Ectodermal cell (in vitro differentiated cells): Measurements from ENCODE around the gene SMAD9.
"Not testable (repeated sequence)": the region's sequence is repeated elsewhere in the genome, so short reads cannot be mapped to it uniquely, and the experiment has no call there.

Experiments used
- H3K27ac ChIP-seq: 2 replicates; pipeline ENCODE4 v1.7.0; 2013; ENCODE audit warnings: mild to moderate bottlenecking, low read depth, low read length; ENCODE audit not compliant: insufficient read depth, poor library complexity, severe bottlenecking
- H3K27me3 ChIP-seq: 2 replicates; pipeline ENCODE4 v1.7.0; 2013; ENCODE audit warnings: mild to moderate bottlenecking, low read length; ENCODE audit not compliant: insufficient read depth, control insufficient read depth, poor library complexity, severe bottlenecking
- H3K36me3 ChIP-seq: one replicate; pipeline ENCODE4 v1.7.0; 2013; ENCODE audit warnings: low read length; ENCODE audit not compliant: control insufficient read depth, insufficient read depth
- H3K4me1 ChIP-seq: one replicate; pipeline ENCODE4 v1.7.0; 2013; ENCODE audit warnings: low read length; ENCODE audit not compliant: control insufficient read depth, insufficient read depth
- H3K4me3 ChIP-seq: 2 replicates; pipeline ENCODE4 v1.7.0; 2013; ENCODE audit warnings: low read depth, low read length, control low read depth; ENCODE audit not compliant: insufficient read depth
- H3K9me3 ChIP-seq: 2 replicates; pipeline ENCODE4 v1.7.0; 2013; ENCODE audit warnings: mild to moderate bottlenecking, low read length, moderate library complexity; ENCODE audit not compliant: control insufficient read depth
- WGBS, 2 experiments: methylation state at CpG; one replicate each; pipeline ENCODE4 v1.1.7; 2013; ENCODE audit warnings: missing lambda C conversion rate in 2 of 2; 5-methylcytosine and 5-hydroxymethylcytosine counted together

Gene SMAD9

GRCh38 chr13:36887758-36888521 is 32.1 kb downstream of the SMAD9 start:
- WGBS, 2 experiments: 50 to 51% methylated on average over 8 to 9 of the region's 9 CpGs
- H3K27me3 ChIP-seq: no peaks in the 10 kb centered on the region
- peaks cover 4% of the 10 kb centered on the region for H3K4me1 ChIP-seq
- H3K9me3 ChIP-seq: no peaks in the 10 kb centered on the region
- H3K4me3 ChIP-seq: no peak overlapping the region
- H3K27ac ChIP-seq: no peak overlapping the region
- no peaks in the 10 kb centered on the region for H3K36me3 ChIP-seq

DNA sequence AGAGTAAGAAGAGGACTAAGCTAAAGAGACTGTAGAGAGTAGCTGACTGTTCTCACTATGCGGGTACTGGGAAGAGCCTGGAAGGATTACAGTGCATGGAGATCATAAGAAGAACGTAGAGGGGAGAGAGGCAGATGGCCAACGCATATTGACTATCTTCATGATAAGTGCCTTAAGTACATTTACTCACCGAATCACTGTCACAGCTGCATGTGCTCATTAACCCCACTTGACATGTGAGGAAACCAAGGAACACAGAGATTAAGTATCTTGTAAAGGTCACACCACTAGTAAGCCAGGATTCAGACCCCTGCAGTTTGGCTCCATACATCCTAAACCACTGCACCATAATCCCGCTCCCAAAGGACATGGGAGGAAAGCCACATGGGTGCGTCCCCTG is 34.1 kb downstream of the SMAD9 start:
- no peaks in the 10 kb centered on the region for H3K27me3 ChIP-seq
- no peaks in the 10 kb centered on the region for H3K9me3 ChIP-seq
- WGBS, 2 experiments: 92 to 97% methylated on average over 6 of the region's 6 CpGs
- H3K4me1 ChIP-seq: peaks cover 4% of the 10 kb centered on the region
- no peak overlapping the region for H3K27ac ChIP-seq
- no peaks in the 10 kb centered on the region for H3K36me3 ChIP-seq
- no peak overlapping the region for H3K4me3 ChIP-seq

GRCh38 chr13:36884235-36884634 is 35.8 kb downstream of the SMAD9 start:
- H3K4me3 ChIP-seq: no peak overlapping the region
- no peaks in the 10 kb centered on the region for H3K27me3 ChIP-seq
- peaks cover 4% of the 10 kb centered on the region for H3K4me1 ChIP-seq
- H3K27ac ChIP-seq: no peak overlapping the region
- 90 to 92% methylated on average over 6 of the region's 6 CpGs for WGBS, 2 experiments
- no peaks in the 10 kb centered on the region for H3K9me3 ChIP-seq
- H3K36me3 ChIP-seq: no peaks in the 10 kb centered on the region

- no peaks in the 10 kb centered on the region for H3K27me3 ChIP-seq
- H3K9me3 ChIP-seq: no peaks in the 10 kb centered on the region
- H3K4me1 ChIP-seq: peaks cover 4% of the 10 kb centered on the region
- WGBS, 2 experiments: 86 to 91% methylated on average over 6 of the region's 6 CpGs
- H3K4me3 ChIP-seq: no peak overlapping the region
- no peaks in the 10 kb centered on the region for H3K36me3 ChIP-seq
- H3K27ac ChIP-seq: no peak overlapping the region
These were observed 36.2 kb downstream of the SMAD9 start for GRCh38 chr13:36883824-36884223.

DNA sequence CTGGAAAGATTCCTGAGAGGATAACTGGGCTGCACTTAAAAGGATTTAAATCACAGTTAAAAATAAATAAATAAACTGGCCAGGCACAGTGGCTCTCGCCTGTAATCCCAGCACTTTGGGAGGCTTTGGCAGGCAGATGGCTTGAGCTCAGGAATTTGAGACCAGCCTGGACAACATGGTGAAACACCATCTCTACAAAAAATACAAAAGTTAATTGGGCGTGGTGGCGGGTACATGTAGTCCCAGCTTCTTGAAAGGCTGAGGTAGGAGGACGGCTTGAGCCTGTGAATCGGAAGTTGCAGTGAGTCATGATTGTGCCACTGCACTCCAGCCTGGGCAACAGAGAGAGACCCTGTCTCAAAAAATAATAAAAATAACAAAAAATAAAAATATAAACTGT is 36.6 kb downstream of the SMAD9 start:
- H3K9me3 ChIP-seq, H3K36me3 ChIP-seq, H3K4me1 ChIP-seq, H3K27me3 ChIP-seq, H3K27ac ChIP-seq, H3K4me3 ChIP-seq: not testable (repeated sequence)
- 92 to 94% methylated on average over 5 of the region's 5 CpGs for WGBS, 2 experiments

DNA sequence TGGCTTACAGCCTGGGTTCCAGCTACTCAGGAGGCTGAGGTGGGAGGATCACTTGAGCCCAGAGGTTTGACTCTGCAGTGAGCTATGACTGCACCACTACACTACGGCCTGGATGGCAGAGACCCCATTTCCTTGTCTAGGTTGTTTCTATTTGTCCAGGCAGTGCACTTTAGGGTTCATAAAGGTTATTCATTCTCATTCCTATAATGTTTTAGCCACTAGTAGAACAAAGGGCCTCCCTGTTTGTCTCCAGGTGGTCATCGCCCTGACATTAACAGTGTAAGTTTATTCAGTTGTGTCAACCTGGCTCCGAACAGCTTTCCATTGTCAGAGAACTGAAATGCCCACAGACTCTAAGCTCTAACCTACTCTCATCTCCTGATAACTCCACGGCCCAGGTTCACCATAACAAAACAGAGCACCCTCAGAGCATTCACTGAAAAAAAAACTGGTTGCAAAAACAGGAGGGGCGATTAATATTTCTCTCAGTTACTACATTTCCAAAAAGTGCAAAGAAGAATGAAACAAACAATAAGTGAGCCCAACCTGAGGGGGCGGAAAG is 37.1 kb downstream of the SMAD9 start:
- Histone ChIP-seq H3K27ac (no peak overlapping the region), H3K4me3 (no peak overlapping the region), H3K4me1 (peaks cover 4% of the 10 kb centered on the region), H3K36me3 (no peaks in the 10 kb centered on the region), H3K27me3 (no peaks in the 10 kb centered on the region), H3K9me3 (no peaks in the 10 kb centered on the region)
- WGBS, 2 experiments: 91% methylated on average over 6 of the region's 6 CpGs

GRCh38 chr13:36880961-36881360 is 39.1 kb downstream of the SMAD9 start:
- no peaks in the 10 kb centered on the region for H3K9me3 ChIP-seq
- peaks cover 4% of the 10 kb centered on the region for H3K4me1 ChIP-seq

DNA sequence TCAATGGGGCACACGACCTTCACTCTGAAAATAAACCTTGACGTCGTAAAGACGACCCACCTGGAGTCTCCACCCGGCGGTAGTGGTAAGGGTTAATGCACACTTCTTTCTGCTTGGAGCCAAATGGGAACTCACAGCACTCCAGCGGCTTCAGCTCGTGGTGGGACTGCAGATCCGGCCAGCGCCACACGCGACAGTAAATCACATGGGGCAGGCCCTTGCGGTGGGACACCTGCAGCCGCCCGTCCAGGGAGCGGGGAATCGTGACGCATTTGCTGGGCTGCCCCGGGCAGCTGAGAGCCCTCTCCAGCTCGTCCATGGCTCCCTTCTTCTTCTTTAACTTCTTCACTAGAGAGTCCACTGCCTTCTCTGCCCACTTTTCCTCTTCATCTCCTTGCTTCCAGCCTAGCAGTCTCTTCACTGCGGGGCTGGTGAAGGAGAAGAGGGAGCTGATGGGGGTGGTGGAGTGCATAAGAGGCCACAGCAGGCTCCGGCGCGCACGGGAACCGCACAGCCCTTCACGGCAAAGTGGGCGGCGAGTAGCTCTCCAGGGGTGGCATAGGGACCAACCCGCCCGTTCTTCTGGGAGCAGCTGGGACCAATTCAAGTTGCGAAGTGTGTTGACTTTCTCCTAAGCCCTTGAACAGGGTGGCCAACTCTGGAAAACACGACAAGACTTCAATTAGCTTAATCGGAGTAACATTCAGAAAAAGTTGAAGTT is 40.7 kb downstream of the SMAD9 start:
- no peaks in the 10 kb centered on the region for H3K9me3 ChIP-seq
- H3K4me3 ChIP-seq: no peak overlapping the region
- no peaks in the 10 kb centered on the region for H3K36me3 ChIP-seq
- no peak overlapping the region for H3K27ac ChIP-seq
- H3K4me1 ChIP-seq: no peaks in the 10 kb centered on the region
- 94% methylated on average over 34 of the region's 34 CpGs for WGBS, 2 experiments
- H3K27me3 ChIP-seq: no peaks in the 10 kb centered on the region

More at GRCh38 chr13:36880961-36881360, 39.1 kb downstream of the SMAD9 start:
- no peak overlapping the region for H3K4me3 ChIP-seq
- H3K27me3 ChIP-seq: no peaks in the 10 kb centered on the region
- 71 to 100% methylated on average over 1 of the region's 2 CpGs for WGBS, 2 experiments
- H3K27ac ChIP-seq: no peak overlapping the region
- H3K36me3 ChIP-seq: no peaks in the 10 kb centered on the region

- WGBS, 2 experiments: 84 to 100% methylated on average over 2 to 4 of the region's 4 CpGs
- H3K36me3 ChIP-seq: no peaks in the 10 kb centered on the region
- no peak overlapping the region for H3K4me3 ChIP-seq
- H3K9me3 ChIP-seq: no peaks in the 10 kb centered on the region
- no peaks in the 10 kb centered on the region for H3K27me3 ChIP-seq
- H3K4me1 ChIP-seq: no peaks in the 10 kb centered on the region
- H3K27ac ChIP-seq: no peak overlapping the region
These were observed 44.1 kb downstream of the SMAD9 start for GRCh38 chr13:36875961-36876360.

GRCh38 chr13:36875431-36875830 is 44.6 kb downstream of the SMAD9 start:
- H3K4me1 ChIP-seq: no peaks in the 10 kb centered on the region
- H3K9me3 ChIP-seq: no peaks in the 10 kb centered on the region
- H3K27ac ChIP-seq: no peak overlapping the region
- no peak overlapping the region for H3K4me3 ChIP-seq
- H3K27me3 ChIP-seq: no peaks in the 10 kb centered on the region
- 80 to 92% methylated on average over 2 to 3 of the region's 4 CpGs for WGBS, 2 experiments
- no peaks in the 10 kb centered on the region for H3K36me3 ChIP-seq
